ENCODE data around the gene TTLL5.

Gene TTLL5

DNA sequence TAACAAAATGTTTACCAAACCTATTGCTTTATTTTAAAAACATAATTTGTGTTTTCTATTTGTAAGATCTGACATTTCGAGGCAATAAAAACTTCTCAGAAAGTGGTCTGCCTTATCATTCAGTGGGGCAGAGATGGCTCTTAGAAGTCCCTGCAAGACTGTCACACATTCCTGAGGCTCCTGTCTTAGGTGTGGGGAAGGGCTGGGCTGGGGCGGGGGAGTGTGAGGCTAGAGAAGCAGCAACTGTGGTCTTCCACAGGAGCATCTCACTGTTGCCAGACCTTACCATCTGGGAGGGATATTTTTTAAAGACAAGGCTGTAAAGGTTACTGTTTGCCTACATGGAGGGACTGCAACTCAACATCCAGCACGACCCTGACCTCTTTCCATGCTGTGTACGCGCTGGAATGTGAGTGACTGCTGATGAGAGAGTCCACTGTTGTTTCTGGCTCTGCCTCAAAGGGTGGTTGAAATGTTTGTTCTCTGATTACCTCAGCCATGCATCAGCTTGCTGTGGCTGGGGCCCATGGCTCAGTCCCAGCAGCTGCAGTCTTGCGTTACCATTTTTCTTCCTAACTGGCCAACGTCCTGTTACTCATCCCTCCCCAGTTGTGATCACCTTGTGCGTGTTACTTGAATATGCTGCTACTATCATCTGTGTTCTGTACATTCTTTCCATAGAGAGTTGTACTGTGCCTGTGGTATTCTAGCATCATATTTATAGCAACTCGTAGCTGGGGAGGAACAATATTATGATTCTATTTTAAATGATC is 12.8 kb upstream of the TTLL5 start:
- H3K27me3 ChIP-seq (ENCODE audit: insufficient read depth, poor library complexity, severe bottlenecking), result no peaks in the 10 kb centered on the region
- TF ChIP-seq GABPA (IDR thresholded peaks at IDR 0.05; ENCODE audit: low read depth) (no peak), POLR2AphosphoS5 (IDR thresholded peaks at IDR 0.05; ENCODE audit: low read depth) (no peak), SPI1 (IDR thresholded peaks at IDR 0.05; ENCODE audit: borderline replicate concordance, low read depth) (no peak)
- TF ChIP-seq, protein P1, sequence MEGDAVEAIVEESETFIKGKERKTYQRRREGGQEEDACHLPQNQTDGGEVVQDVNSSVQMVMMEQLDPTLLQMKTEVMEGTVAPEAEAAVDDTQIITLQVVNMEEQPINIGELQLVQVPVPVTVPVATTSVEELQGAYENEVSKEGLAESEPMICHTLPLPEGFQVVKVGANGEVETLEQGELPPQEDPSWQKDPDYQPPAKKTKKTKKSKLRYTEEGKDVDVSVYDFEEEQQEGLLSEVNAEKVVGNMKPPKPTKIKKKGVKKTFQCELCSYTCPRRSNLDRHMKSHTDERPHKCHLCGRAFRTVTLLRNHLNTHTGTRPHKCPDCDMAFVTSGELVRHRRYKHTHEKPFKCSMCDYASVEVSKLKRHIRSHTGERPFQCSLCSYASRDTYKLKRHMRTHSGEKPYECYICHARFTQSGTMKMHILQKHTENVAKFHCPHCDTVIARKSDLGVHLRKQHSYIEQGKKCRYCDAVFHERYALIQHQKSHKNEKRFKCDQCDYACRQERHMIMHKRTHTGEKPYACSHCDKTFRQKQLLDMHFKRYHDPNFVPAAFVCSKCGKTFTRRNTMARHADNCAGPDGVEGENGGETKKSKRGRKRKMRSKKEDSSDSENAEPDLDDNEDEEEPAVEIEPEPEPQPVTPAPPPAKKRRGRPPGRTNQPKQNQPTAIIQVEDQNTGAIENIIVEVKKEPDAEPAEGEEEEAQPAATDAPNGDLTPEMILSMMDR (IDR thresholded peaks at IDR 0.05; ENCODE audit: insufficient read depth, low read length), result no peak
- TF ChIP-seq, protein P2, sequence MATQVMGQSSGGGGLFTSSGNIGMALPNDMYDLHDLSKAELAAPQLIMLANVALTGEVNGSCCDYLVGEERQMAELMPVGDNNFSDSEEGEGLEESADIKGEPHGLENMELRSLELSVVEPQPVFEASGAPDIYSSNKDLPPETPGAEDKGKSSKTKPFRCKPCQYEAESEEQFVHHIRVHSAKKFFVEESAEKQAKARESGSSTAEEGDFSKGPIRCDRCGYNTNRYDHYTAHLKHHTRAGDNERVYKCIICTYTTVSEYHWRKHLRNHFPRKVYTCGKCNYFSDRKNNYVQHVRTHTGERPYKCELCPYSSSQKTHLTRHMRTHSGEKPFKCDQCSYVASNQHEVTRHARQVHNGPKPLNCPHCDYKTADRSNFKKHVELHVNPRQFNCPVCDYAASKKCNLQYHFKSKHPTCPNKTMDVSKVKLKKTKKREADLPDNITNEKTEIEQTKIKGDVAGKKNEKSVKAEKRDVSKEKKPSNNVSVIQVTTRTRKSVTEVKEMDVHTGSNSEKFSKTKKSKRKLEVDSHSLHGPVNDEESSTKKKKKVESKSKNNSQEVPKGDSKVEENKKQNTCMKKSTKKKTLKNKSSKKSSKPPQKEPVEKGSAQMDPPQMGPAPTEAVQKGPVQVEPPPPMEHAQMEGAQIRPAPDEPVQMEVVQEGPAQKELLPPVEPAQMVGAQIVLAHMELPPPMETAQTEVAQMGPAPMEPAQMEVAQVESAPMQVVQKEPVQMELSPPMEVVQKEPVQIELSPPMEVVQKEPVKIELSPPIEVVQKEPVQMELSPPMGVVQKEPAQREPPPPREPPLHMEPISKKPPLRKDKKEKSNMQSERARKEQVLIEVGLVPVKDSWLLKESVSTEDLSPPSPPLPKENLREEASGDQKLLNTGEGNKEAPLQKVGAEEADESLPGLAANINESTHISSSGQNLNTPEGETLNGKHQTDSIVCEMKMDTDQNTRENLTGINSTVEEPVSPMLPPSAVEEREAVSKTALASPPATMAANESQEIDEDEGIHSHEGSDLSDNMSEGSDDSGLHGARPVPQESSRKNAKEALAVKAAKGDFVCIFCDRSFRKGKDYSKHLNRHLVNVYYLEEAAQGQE (IDR thresholded peaks at IDR 0.05; ENCODE audit: insufficient replicate concordance, low read depth), result no peak
- DNase-seq (ENCODE audit: low read depth in 1 of 2, low spot score in 1 of 2), result no peak
- H3K4me3 ChIP-seq (replicated peaks; ENCODE audit: insufficient read depth, low read length), result no peak overlapping the region
- no peak overlapping the region for H3K27ac ChIP-seq (replicated peaks)

DNA sequence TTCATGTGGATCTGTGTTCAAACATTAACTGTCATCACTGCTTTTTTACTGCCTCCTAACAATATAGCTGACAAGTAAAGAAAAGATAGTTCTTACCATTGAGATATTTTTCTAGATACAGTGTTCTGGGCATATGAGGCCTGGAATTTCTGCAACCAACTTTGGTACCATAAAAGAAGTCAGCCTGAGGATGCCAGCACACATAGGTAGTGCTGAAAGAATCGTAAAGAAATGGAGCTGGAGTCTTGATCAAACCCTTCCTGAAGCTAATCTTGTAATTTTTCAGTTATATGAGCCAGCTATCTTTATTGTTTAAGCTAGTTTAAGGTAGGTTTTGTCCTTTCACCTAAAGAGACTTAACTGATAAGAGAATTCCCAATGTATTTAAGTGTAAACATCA is 11.7 kb upstream of the TTLL5 start:
- H3K4me3 ChIP-seq (replicated peaks; ENCODE audit: insufficient read depth, low read length), result no peak overlapping the region
- no peak overlapping the region for H3K27ac ChIP-seq (replicated peaks)
- no peak for DNase-seq (ENCODE audit: low read depth in 1 of 2, low spot score in 1 of 2)
- TF ChIP-seq POLR2AphosphoS5 (IDR thresholded peaks at IDR 0.05; ENCODE audit: low read depth) (no peak), GABPA (IDR thresholded peaks at IDR 0.05; ENCODE audit: low read depth) (no peak)
- TF ChIP-seq, protein P2 (IDR thresholded peaks at IDR 0.05; ENCODE audit: insufficient replicate concordance, low read depth), result no peak
- H3K27me3 ChIP-seq (ENCODE audit: insufficient read depth, poor library complexity, severe bottlenecking), result no peaks in the 10 kb centered on the region

DNA sequence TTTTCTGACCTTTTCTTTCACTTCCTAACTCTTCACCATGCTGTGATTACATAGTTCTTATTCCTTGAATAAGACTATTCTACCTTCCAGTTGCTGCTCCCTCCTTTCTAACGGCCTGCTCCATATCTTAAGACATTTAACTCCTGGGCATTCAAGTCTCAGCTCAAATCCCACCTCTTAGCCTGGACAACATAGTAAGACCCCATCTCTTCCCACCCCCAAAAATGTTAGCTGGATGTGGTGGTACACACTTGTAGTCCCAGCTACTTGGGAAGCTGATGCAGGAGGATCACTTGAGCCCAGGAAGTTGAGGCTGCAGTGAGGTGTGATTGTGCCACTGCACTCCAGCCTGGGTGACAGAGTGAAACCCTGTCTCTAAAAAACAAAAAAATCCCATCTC is 11.3 kb upstream of the TTLL5 start:
- H3K27ac ChIP-seq (replicated peaks), result no peak overlapping the region
- no peak overlapping the region for H3K4me3 ChIP-seq (replicated peaks; ENCODE audit: insufficient read depth, low read length)
- TF ChIP-seq, protein P1 (IDR thresholded peaks at IDR 0.05; ENCODE audit: insufficient read depth, low read length), result no peak
- no peaks in the 10 kb centered on the region for H3K27me3 ChIP-seq (ENCODE audit: insufficient read depth, poor library complexity, severe bottlenecking)
- no peak for DNase-seq (ENCODE audit: low read depth in 1 of 2, low spot score in 1 of 2)

DNA sequence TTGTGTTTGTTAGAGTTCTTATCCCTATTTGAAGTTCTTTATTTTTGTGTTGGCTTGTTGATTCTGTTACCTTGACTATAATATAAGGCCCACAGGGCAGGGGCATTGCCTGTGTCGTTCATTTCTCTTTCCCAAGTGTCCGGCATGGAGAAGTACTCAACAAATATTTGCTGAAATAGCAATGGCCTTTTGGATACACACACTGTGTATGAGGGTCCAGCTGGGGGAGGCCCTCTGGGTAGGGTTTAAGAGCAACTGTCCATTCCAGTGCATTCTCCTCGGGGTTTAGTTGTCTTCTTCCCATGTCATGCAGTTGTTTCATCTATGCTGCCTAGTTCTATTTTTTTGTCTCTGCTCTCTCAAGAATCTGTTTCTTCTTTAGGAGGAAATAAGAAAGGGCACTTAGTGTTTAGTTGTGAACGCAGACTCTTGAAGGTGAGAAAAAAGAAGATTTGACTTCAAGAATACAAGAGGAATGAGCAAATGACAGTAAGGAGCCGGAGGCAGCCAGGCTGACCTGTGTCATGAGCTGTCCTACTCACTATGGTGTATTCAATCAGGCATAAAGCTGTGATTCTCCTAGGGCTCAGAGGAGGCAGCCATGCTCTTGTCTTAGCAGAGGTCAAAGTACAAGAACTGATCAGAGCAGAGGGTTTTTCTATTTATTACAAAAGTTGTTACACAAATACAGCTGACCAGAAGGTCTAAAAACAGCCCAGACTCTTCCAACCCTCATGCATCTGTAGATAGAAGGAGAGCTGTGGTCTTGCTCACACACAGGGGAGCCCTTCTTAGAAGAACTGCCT is 10.6 kb upstream of the TTLL5 start:
- no peak for DNase-seq (ENCODE audit: low read depth in 1 of 2, low spot score in 1 of 2)
- TF ChIP-seq GABPA (IDR thresholded peaks at IDR 0.05; ENCODE audit: low read depth), result no peak
- TF ChIP-seq, protein P1 (IDR thresholded peaks at IDR 0.05; ENCODE audit: insufficient read depth, low read length), result no peak
- TF ChIP-seq, protein P2 (IDR thresholded peaks at IDR 0.05; ENCODE audit: insufficient replicate concordance, low read depth), result no peak
- TF ChIP-seq SPI1 (IDR thresholded peaks at IDR 0.05; ENCODE audit: borderline replicate concordance, low read depth), result no peak
- no peak for TF ChIP-seq POLR2AphosphoS5 (IDR thresholded peaks at IDR 0.05; ENCODE audit: low read depth)
- Histone ChIP-seq H3K27ac (replicated peaks) (no peak overlapping the region), H3K4me3 (replicated peaks; ENCODE audit: insufficient read depth, low read length) (no peak overlapping the region), H3K27me3 (ENCODE audit: insufficient read depth, poor library complexity, severe bottlenecking) (no peaks in the 10 kb centered on the region)
